GM19240 (cell line): ENCODE measurements around the gene MGME1.
"Not testable (repeated sequence)": the region's sequence is repeated elsewhere in the genome, so short reads cannot be mapped to it uniquely, and the experiment has no call there.

ENCODE experiments used
- DNase-seq: peaks from one replicate; pipeline ENCODE4 v3.0.0; 2011; ENCODE audit warnings: low spot score; ENCODE audit not compliant: insufficient read length

MGME1 gene

DNA sequence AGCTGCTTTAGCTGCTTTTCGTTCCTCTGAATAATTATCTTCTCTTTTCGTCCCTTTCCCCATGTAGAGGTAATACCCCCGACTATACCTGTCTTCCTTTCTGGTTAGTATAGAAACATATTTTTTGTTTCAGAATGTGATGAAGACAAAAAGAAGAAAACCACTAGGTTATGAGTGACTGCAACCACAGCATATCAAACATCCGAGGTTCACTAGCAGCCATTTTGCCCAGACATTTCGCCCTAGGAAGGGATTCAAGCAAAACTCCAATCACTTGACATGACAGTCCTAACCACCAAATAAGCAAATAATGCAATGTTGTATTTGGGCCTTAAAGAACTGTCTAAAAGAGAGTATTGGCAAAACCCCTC, 9.6 kb upstream of the MGME1 start:
- no peak for DNase-seq

DNA sequence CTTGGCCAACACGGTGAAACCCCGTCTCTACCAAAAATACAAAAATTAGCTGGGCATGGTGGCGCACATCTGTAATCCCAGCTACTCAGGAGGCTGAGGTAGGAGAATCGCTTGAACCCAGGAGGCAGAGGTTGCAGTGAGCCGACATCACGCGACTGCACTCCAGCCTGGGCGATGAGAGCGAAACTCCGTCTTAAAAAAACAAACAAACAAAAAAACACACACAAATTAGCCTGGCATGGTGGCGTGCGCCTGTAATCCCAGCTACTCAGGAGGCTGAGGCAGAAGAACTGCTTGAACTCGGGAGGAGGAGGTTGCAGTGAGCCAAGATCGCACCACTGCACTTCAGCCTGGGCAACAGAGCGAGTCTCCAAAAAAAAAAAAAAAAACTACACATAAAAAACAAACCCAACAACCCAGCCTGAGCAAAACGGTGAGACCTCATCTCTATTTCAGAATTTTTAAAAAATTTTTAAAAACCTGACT, 8.4 kb upstream of the MGME1 start:
- not testable (repeated sequence) for DNase-seq

DNA sequence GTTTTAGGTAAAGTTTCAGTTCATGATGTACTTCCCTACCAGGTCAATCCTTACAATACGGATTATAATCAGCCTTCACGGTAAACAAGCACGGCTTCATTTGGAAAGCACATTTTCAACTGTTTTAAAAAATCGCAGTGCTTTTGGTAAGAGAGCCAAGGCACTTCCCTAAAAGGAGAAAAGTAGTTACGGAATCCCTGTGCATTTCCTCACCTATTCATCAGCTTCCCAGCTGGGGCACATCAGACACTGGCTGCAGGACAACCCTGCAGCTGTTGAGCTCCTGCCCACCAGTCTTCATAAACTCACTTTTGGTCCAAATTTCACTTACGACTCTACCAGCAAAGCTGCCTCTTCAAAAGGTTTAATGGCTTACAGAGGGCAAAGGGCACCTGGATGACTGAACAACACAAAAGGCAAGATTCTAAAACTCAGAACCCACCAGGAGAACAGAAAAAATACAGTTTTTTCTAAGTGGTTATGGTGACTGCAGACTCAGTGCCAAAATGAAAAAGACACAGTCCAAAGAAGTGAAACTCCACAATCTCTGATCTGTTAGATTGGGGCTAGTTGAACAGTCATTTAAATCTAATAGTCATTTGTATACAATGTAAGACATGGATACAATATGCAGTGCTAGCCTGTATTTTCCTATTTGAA, 7.8 kb upstream of the MGME1 start:
- no peak for DNase-seq

DNA sequence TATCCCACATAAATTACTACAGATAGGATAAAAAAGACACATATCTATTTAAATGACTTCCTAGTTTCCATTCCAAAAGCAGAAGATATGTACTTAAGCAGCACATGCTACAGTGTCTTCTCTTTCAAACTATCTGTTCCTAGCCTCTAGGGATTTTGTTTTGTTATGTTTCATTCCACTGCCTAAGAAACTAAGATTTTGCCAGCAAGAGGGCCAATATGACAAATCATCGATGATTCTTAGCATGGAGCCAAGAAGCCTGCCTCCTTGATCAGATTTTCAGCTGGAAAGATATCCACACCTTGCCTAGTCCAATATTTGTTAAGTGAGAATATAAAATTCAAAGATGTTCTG, 7.3 kb upstream of the MGME1 start:
- DNase-seq = no peak

DNA sequence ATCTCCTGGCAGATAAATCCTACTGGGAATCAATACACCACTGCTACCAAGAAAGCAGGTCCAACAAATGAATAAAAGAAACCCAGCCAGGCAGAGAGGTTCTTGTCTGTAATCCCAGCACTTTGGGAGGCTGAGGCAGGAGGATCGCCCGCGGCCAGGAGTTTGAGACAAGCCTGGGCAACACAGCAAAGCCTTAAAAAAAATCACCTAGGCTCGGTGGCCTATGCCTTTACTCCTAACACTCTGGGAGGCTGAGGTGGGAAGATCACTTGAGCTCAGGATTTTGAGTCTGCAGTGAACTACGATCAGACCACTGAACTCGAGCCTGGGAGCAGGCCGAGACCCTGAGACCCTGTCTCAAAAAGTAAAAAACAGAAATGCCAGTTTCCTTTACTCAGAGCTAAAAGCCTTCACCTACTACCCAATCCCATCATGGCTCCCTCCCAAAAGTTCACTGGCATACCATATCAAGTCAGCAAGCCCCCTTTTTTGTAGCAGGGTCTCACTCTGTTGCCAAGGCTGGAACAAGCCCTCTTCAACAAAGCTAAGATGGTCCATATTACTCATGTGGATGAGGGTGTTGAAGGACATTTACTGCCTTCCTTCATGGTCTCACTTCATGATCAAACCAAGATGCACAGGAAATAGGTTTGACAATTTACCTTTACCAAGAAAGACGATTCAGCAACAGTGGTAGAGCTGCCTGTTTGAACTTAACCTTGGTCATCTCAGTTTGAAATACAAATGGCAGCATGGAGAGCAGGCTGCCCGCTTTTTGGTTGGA, 5.5 kb upstream of the MGME1 start:
- no peak for DNase-seq

DNA sequence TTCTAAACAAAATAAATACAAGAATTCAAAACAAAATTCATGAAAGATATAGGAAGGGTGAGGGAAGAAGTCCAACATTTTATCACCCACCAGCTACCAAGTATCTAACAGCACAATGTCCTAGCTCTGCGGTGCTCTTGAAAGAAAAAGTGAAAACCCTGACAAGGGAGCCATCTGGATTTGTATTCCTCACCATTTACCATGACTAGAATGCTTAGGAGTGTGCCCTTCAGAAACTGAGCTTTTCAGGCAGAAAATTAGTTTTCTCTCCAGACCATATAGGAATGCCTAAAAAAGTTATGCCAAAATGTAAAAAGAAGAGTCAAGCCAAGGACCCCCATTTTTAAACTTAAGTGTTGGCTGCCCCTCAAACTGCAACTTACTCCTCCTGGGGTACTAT, 4.7 kb upstream of the MGME1 start:
- no peak for DNase-seq

DNA sequence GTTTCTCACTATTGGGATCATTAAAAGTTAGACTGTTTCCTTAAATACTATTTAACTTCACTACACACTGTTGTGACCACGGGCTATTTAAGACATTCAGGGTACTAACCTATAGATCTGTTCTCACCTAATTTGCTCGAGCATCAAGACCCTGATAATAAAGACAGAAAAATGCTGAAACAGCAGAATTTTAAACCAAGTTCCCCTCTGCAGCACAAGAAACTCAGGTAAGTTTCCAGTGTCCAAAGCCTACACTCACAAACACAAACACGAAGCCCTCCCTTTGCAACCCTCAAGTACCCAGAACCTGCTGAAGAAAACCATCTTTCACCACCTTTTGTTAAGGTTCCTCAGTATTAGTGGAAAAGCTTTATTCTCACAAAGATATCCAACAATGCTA, 4.2 kb upstream of the MGME1 start:
- DNase-seq = no peak

DNA sequence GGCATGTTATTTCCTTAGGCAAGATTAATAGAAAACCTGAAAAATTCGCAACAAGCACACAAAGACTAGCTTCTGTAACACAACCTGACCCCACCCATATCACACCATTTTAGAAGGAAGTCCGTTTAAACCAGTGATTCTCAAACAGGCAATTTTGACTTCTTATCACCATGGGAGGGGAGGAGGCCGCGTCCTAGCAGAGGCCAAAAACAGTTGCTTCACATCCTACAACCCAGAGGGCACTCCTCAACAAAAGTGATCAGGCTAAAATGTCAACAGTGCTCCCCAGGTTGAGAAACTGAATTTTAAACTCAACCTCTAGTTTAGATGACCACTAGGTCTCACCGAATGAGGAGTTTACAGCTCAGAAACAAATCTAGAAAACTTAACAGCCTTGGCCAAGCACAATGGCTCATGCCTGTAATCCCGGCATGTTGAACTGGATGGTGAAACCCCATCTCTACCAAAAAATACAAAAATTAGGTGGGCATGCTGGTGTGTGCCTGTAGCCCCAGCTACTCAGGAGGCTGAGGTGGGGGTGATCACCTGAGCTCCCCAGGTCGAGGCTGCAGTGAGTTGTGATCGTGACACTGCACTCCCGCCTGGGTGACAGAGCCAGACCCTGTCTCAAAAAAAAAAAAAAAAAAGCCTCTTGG, 3.6 kb upstream of the MGME1 start:
- no peak for DNase-seq

DNA sequence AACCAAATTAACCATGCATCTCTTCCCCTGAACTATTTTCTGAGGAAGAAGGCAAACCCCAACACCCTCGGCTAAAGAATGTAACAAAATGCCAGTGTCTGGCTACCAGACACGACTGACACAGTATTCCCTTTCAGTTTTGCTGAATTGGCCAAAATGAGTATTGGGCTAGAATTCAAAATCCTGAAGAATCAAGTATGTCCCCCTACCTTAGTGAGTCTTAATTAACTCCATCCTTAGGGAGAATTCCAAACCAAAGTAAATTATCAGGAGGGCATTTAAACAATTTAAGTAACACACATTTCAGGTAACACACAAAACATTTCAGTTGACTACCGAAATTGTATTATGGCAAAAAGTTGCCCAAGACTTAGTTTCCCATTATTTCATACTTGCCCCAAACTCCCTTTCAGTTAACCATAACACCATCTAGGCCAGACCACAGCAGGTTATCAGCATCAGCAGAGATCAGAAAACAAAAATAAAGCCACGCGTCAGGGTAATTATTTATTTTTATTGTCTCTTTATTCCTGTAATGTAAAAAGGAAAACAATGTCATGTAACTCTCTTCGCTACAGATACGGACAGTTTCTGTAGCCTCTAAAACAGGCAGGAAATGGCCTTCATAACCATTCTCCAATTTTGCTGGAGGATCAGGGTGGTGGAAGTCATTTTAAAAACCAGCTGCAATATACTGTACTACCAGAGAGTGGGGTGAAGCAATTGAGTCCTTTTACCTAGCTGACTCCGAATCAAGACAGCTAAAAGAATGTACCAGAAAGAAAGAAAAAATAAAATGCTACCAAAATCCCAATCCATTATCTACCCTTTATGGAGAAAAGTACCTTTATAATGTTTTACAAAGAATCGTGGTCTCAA, 2.1 kb upstream of the MGME1 start:
- no peak for DNase-seq

DNA sequence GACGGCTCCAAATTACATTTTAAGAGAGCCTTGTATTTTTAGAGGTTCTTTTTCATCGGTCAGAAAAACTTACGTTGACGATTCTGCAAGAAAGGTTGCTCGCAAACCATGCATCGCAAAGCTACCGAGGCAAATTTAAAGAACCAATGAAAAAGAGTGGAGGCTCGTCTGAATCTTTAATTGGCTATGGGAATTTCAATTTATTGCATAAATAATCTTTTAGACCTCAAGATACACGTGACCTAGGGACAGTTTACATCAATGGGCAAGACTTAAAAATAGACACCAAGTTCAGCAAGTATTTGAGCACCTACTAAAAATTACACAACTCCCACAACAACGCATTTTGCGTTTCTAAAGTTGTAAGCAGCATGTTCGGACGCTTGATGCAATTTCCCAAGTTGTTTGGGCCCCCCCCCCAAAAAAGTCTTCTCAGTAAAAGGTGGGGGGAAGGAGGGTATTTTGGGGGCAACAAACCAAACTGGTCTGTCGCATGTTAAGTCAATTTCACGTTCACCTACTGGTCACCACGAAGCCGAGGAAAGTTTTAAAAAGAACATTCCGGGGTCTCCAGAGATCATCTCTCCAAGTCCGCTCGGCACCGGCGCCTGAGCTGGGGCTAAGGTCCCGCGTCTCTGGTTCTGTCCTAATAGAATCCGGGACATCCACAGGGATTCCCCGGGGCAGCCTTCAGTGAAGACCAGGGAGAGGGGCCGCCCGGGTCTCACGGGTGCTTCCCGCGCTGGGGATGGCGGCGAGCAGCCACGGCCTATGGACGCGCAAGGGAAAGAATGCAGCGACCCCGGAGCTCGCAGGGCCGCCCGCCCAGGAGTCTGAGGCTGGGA, 1.1 kb upstream of the MGME1 start:
- DNase-seq = no peak

DNA sequence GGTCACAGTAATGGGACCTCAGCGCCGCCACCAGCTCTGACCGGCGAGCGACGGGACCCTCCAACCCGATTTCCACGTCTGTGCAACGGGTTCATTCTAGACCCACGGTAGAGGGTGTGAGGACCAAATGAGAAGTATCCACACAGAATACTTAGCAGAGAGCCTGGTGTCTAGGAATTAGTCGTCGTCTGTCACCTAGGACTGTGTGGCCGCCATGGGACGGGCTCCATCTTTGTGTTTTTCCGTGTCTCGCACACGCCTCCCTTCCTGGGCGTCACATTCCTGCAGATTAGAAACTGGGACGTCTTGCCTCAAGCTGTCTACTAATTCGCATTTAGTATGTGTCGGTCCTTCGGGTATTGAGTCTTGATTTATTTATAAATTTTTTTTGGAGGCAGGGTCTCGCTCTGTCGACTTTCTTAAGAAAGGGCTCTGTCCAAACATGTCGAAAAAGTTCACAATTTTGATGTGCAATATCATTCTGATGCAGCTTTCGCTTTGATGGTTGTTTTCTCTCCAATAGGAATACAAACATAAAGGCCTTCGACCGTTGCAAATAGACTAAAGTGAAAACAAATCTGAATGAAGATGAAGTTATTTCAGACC, 563 bp downstream of the MGME1 start:
- DNase-seq = no peak

DNA sequence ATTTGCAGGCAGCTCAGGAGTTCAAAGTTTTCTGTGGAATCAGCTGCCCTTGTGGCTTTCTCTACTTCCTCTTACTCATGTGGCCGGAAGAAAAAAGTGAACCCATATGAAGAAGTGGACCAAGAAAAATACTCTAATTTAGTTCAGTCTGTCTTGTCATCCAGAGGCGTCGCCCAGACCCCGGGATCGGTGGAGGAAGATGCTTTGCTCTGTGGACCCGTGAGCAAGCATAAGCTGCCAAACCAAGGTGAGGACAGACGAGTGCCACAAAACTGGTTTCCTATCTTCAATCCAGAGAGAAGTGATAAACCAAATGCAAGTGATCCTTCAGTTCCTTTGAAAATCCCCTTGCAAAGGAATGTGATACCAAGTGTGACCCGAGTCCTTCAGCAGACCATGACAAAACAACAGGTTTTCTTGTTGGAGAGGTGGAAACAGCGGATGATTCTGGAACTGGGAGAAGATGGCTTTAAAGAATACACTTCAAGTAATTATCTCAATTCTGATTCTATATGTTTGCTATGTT, 1.1 kb downstream of the MGME1 start:
- no peak for DNase-seq

DNA sequence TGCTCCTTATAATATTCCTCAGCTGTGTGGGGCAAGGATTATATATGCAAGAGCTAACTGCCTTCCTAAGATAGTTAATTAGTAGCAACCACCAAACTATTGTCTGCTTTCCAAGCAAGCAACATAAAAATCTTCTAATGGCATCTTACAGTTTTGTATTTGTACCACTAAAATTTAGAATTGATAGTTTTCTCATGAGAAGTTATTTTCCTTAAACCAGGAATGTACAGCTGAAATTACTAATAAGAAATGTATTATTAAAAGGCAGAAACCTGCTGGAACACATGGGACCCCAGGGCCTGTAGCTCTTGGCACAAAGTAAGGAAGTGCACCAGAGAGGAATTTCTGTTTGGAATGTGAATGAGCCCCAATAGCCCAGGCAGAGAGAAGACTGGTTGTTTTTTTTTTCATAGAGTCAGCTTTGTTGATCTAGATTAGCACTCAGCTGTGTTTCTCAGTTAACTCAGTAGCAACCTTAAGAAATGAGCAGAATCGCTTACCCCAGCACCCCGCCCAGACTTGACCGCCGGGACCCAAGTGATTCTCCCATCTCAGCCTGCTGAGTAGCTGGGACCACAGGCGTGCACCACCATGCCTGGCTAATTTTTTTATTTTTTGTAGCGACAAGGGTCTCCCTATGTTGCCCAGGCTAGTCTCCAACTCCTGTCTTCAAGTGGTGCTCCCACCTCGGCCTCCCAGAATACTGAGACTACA, 2.6 kb downstream of the MGME1 start:
- DNase-seq = no peak

DNA sequence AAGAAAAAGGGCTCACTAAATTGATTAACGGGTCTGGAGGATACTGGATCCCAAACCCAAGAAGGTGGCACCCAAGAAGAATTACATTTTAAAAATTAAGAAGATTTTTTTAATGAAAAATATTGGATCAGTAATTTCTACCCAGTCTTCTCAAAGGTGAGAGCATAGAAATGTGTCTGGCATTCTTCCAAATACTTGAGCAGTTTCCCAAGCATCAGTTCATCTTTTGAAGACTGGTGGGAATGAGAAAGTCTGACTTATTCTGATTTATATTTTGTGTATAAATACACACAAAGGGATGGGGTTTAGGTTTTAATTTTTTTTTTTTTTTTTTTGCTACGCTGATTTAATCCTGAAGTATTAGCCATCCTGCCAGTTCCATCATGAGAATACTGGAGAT, 3.3 kb downstream of the MGME1 start:
- DNase-seq = no peak

DNA sequence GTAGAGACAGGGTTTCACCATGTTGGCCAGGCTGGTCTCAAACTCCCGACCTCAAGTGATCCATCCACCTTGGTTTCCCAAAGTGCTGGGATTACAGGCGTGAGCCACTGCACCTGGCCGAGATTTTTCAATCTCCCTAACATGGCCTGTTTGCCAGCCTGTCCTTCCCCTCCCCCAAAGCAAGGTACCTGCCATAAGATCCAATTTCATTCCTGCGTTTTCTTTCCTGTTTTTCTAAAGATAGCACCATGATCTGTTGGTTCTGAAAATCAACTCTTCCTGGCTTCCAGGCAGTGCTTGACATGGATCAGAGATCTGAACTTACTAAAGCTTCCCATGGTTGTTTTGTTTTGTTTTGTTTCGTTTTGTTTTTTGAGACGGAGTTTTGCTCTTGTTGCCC, 7.5 kb downstream of the MGME1 start:
- no peak for DNase-seq

DNA sequence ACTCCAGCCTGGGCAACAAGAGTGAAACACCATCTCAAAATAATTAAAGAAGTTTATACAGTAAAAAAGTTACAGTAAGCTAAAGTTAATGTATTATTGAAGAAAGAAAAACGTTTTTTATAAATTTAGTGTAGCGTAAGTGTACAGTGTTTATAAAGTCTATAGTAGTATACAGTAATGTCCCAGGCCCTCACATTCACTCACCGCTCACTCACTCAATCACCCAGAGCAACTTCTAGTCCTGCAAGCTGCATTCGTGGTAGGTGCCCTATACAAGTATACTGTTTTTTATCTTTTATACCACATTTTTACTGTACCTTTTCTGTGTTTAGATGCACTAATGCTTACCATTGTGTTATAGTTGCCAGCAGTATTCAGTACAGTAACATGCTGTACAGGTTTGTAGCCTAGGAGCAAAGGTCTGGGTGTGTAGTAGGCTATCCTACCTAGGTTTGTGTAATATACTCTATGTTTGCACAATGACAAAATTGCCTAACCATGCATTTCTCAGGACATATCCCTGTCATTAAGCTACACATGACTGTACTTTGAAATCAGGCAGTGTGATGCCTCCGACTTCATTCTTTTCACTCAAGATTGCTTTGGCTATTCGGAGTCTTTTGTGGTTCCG, 16.7 kb downstream of the MGME1 start:
- no peak for DNase-seq

DNA sequence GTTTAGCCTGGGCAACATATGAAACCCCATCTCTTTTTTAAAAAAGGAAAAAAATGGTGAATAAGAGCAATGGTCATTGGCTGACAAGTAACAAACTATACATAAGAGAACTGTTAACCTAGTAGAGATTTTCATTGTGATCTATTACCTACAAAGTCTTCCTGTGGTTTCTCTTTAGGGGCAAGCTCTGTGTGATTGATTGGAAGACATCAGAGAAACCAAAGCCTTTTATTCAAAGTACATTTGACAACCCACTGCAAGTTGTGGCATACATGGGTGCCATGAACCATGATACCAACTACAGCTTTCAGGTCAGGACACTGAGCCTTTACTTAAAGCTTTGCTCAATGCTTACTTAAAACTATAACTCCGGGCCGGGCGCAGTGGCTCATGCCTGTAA, 19.2 kb downstream of the MGME1 start:
- DNase-seq = no peak

DNA sequence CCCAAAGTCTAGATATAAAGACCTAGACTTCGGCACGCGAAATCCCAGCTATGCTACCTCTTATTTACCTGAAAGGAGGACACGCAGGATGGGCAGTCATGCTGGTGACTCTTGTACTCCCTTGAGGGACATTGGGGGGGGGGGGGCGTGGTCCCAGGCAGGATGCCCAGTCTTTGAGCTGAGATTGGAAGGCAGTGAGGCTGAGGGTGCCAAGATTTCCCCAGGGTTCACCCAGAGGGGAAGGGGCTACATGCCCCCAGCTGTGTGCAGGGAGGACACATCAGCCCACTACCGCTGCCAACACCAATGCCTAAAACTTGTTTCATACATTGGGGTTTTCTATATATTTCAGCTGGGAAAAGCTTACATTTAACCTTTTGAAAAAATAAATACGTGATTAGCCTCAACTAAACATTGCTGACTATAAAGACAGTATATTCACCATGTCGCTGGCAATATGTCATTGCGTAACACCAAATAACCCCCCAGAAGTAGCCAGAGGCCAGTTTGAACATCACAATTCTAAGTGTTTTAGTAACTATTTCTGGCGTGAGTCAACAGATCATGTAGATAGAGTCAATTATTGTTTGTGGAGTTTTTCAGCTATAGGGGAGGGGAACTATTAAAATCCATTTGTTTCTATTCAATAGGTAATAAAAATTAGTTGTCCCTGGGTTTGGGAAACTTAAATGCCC, 21.6 kb downstream of the MGME1 start:
- DNase-seq = no peak
